Central memory CD4-positive, alpha-beta T cell (primary cell): Measurements from ENCODE around the gene LGALS7.
"Not testable (repeated sequence)": the region's sequence is repeated elsewhere in the genome, so short reads cannot be mapped to it uniquely, and the experiment has no call there.

ENCODE experiments used
- DNase-seq: peaks from one replicate; pipeline ENCODE4 v3.0.0; 2022

Gene LGALS7

GRCh38 chr19:38799104-38799503 is 25.8 kb upstream of the LGALS7 start:
- DNase-seq, result no peak

GRCh38 chr19:38797781-38798180 is 24.5 kb upstream of the LGALS7 start:
- DNase-seq, result not testable (repeated sequence)

- no peak for DNase-seq
Measured at GRCh38 chr19:38796154-38796553, 22.8 kb upstream of the LGALS7 start.

- no peak for DNase-seq
Measured at GRCh38 chr19:38795549-38795948, 22.2 kb upstream of the LGALS7 start.

- DNase-seq, result no peak
Measured at GRCh38 chr19:38793671-38794070, 20.4 kb upstream of the LGALS7 start.

- DNase-seq, result no peak
Measured at GRCh38 chr19:38793177-38793576, 19.9 kb upstream of the LGALS7 start.

- DNase-seq, result no peak
Measured at GRCh38 chr19:38792250-38793111, 19.2 kb upstream of the LGALS7 start.

- not testable (repeated sequence) for DNase-seq
Measured at GRCh38 chr19:38791451-38792064, 18.2 kb upstream of the LGALS7 start.

- not testable (repeated sequence) for DNase-seq
Measured at GRCh38 chr19:38790507-38791403, 17.4 kb upstream of the LGALS7 start.

GRCh38 chr19:38788478-38789243 is 15.3 kb upstream of the LGALS7 start, which contains the start of gene LGALS7B:
TSS of gene LGALS7B (plus strand) at chr19:38789200. CDS start at chr19:38789227, 27 bp downstream.
- no peak for DNase-seq

- DNase-seq, result no peak
Measured at GRCh38 chr19:38786572-38787265, 13.4 kb upstream of the LGALS7 start.

GRCh38 chr19:38786061-38786460 is 12.7 kb upstream of the LGALS7 start:
- DNase-seq, result not testable (repeated sequence)

- DNase-seq, result no peak
Measured at GRCh38 chr19:38785187-38785699, 11.9 kb upstream of the LGALS7 start.

GRCh38 chr19:38784224-38784623 is 10.9 kb upstream of the LGALS7 start:
- DNase-seq, result no peak

- DNase-seq, result not testable (repeated sequence)
Measured at GRCh38 chr19:38782212-38782611, 8.9 kb upstream of the LGALS7 start.

GRCh38 chr19:38781058-38781457 is 7.7 kb upstream of the LGALS7 start:
- no peak for DNase-seq

- no peak for DNase-seq
Measured at GRCh38 chr19:38780443-38780842, 7.1 kb upstream of the LGALS7 start.

GRCh38 chr19:38778733-38779132 is 5.4 kb upstream of the LGALS7 start:
- no peak for DNase-seq

GRCh38 chr19:38774181-38774950 is 1.0 kb upstream of the LGALS7 start:
- no peak for DNase-seq

GRCh38 chr19:38771569-38771968 is 1.7 kb downstream of the LGALS7 start:
- DNase-seq, result not testable (repeated sequence)

GRCh38 chr19:38770949-38771275 is 2.4 kb downstream of the LGALS7 start:
- DNase-seq, result not testable (repeated sequence)
